GM18868 (cell line): ENCODE data around the gene EIF3L.

Experiments used
- ATAC-seq: cut with Tn5 transposase; IDR thresholded peaks from one replicate; pipeline ENCODE4 v1.9.1; 2021; ENCODE audit warnings: mild to moderate bottlenecking, moderate library complexity; ENCODE audit not compliant: unreplicated experiment

Gene EIF3L

GRCh38 chr22:37816543-37817180 is 32.6 kb upstream of the EIF3L start:
- ATAC-seq = no peak

GRCh38 chr22:37817705-37818408 is 31.4 kb upstream of the EIF3L start:
- no peak for ATAC-seq

GRCh38 chr22:37818409-37819104 is 30.7 kb upstream of the EIF3L start:
- no peak for ATAC-seq

- ATAC-seq = no peak
Measured at GRCh38 chr22:37819105-37819433, 30.1 kb upstream of the EIF3L start.

- ATAC-seq = no peak
Measured at GRCh38 chr22:37820350-37820749, 28.9 kb upstream of the EIF3L start.

GRCh38 chr22:37822079-37822833 is 27.0 kb upstream of the EIF3L start:
- ATAC-seq = no peak

- ATAC-seq = no peak
Measured at GRCh38 chr22:37823134-37823985, 25.9 kb upstream of the EIF3L start, which contains the start of gene GALR3. Gene GALR3 (plus strand): TSS chr22:37823382. CDS start chr22:37823407, 25 bp downstream.

GRCh38 chr22:37824674-37825641 is 24.3 kb upstream of the EIF3L start:
- no peak for ATAC-seq

GRCh38 chr22:37827056-37827455 is 22.2 kb upstream of the EIF3L start:
- ATAC-seq = no peak

GRCh38 chr22:37830093-37830842 is 19.0 kb upstream of the EIF3L start:
- ATAC-seq = no peak

- ATAC-seq = no peak
Measured at GRCh38 chr22:37831472-37831871, 17.7 kb upstream of the EIF3L start.

GRCh38 chr22:37832022-37832857 is 17.0 kb upstream of the EIF3L start:
- no peak for ATAC-seq

GRCh38 chr22:37842015-37842793 is 7.0 kb upstream of the EIF3L start:
- no peak for ATAC-seq

- ATAC-seq = peak; percentile 35
Measured at GRCh38 chr22:37843741-37844089, 5.5 kb upstream of the EIF3L start.

GRCh38 chr22:37844904-37845329 is 4.3 kb upstream of the EIF3L start:
- ATAC-seq = no peak

GRCh38 chr22:37846433-37846832 is 2.8 kb upstream of the EIF3L start:
- no peak for ATAC-seq

GRCh38 chr22:37848587-37849088 is 581 bp upstream of the EIF3L start:
- ATAC-seq = no peak
